GM23338 (cell line): ENCODE results near the gene PEA15.

Experiments
- EZH2 ChIP-seq: fragments of 200-600 bp; sonication (generic); IDR thresholded peaks from one replicate; pipeline ENCODE4 v1.8.0; 2017; ENCODE audit warnings: antibody characterized with exemption, mild to moderate bottlenecking, low read depth; ENCODE audit not compliant: unreplicated experiment
- EZH2phosphoT487 ChIP-seq: fragments of 200-600 bp; sonication (generic); IDR thresholded peaks from one replicate; pipeline ENCODE4 v1.8.1; 2018; ENCODE audit warnings: antibody characterized with exemption; ENCODE audit not compliant: unreplicated experiment
- JUNB ChIP-seq: IDR thresholded peaks from one replicate; pipeline ENCODE4 v1.6.1; 2016; ENCODE audit warnings: antibody characterized with exemption; ENCODE audit not compliant: unreplicated experiment
- POLR2AphosphoS5 ChIP-seq: IDR thresholded peaks from 2 replicates; pipeline ENCODE4 v1.6.1; 2016; ENCODE audit warnings: antibody characterized with exemption, low read depth
- TF ChIP-seq, protein P1 (sequence below), 2 experiments: fragments of 200-600 bp in 1 of 2; sonication (generic) in 1 of 2; conservative IDR thresholded peaks; 2 replicates each; pipeline versions ENCODE4 v1.5.1 to v1.6.1; 2016 to 2017; ENCODE audit warnings: antibody characterized with exemption in 2 of 2, low read depth in 2 of 2, mild to moderate bottlenecking in 2 of 2, moderate library complexity in 1 of 2

DNA sequence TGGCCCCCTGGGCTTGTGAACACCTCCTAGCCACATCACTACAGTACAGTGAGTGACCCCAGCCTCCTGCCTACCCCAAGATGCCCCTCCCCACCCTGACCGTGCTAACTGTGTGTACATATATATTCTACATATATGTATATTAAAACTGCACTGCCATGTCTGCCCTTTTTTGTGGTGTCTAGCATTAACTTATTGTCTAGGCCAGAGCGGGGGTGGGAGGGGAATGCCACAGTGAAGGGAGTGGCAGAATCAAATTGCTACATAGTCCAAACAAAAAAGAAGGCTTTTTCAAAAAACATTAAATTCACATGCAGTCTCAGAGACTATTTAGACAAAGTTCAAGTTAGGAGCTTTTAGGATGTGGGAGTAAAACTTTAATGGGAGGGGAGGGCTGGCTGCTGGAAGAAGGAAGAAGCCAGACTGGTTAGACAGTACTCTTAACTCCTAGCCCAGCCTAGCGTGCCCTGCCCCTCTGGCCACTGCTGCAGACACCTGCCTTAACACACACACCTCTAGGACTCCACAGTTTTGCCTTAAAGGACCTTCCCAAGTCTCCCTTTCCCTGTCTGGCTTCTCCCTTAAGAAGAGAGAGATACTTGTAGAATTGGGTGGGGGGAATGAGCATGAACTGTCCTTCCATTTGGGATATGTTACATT is 9.4 kb downstream of the PEA15 start:
- TF ChIP-seq EZH2 (no peak), POLR2AphosphoS5 (no peak), JUNB (no peak), EZH2phosphoT487 (no peak)
- TF ChIP-seq, protein P1, sequence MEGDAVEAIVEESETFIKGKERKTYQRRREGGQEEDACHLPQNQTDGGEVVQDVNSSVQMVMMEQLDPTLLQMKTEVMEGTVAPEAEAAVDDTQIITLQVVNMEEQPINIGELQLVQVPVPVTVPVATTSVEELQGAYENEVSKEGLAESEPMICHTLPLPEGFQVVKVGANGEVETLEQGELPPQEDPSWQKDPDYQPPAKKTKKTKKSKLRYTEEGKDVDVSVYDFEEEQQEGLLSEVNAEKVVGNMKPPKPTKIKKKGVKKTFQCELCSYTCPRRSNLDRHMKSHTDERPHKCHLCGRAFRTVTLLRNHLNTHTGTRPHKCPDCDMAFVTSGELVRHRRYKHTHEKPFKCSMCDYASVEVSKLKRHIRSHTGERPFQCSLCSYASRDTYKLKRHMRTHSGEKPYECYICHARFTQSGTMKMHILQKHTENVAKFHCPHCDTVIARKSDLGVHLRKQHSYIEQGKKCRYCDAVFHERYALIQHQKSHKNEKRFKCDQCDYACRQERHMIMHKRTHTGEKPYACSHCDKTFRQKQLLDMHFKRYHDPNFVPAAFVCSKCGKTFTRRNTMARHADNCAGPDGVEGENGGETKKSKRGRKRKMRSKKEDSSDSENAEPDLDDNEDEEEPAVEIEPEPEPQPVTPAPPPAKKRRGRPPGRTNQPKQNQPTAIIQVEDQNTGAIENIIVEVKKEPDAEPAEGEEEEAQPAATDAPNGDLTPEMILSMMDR (conservative IDR thresholded peaks at IDR 0.05; ENCODE audit: low read depth in 2 of 2): no peak
